Esophagus squamous epithelium (tissue), 5 donors: ENCODE results near the gene GSC2. TPM values are rescaled to one million over a fixed set of nuclear protein-coding genes. Genes with fewer than 3 reads are reported as not detected.

ENCODE experiments used
- DNase-seq: peaks from one replicate; lab custom pipeline; 2025; lab: John Stamatoyannopoulos, UW
- H3K27ac ChIP-seq, 4 donors: fragments of 200-600 bp; sonication (generic); one replicate each; pipeline ENCODE4 v1.5.1; 2016 to 2019; ENCODE audit warnings: mild to moderate bottlenecking in 1 of 4
- H3K27me3 ChIP-seq, 4 donors: fragments of 200-600 bp; sonication (generic); 1 replicate in 3 of 4; 2 replicates in 1 of 4; pipeline versions ENCODE4 v1.5.1 to v1.6.0; 2017 to 2021; ENCODE audit warnings: antibody characterized with exemption in 1 of 4
- H3K36me3 ChIP-seq, 3 donors: fragments of 200-600 bp; sonication (generic); one replicate each; pipeline ENCODE4 v1.5.1; 2016 to 2019
- H3K4me1 ChIP-seq, 3 donors: fragments of 200-600 bp; sonication (generic); one replicate each; pipeline ENCODE4 v1.5.1; 2017 to 2019
- H3K4me3 ChIP-seq, 4 donors: fragments of 200-600 bp; sonication (generic); 1 replicate in 3 of 4; 2 replicates in 1 of 4; pipeline ENCODE4 v1.5.1; 2016 to 2019; ENCODE audit warnings: mild to moderate bottlenecking in 2 of 4, moderate library complexity in 1 of 4
- H3K9me3 ChIP-seq, 3 donors: fragments of 200-600 bp; sonication (generic); one replicate each; pipeline ENCODE4 v1.5.1; 2016 to 2019
- POLR2A ChIP-seq, 4 donors: fragments of 450-650 bp; IDR thresholded peaks; one replicate each; pipeline ENCODE4 v1.6.1; 2017; ENCODE audit warnings: antibody characterized with exemption in 4 of 4, mild to moderate bottlenecking in 4 of 4, moderate library complexity in 3 of 4
- WGBS, 2 donors: methylation state at CpG; one replicate each; pipeline ENCODE4 v1.1.5; 2018; 5-methylcytosine and 5-hydroxymethylcytosine counted together
- intact Hi-C: fragments of 100-400 bp; cut with DNase I; formaldehyde crosslinking; loops from one replicate; pipeline ENCODE4 v1.15.0; 2022
- total RNA-seq, 4 donors: library from RNA; depleted of rRNA; stranded (reverse); fragments of >200 nt; gene quantifications; one replicate each; pipeline ENCODE4 v1.1.0, GENCODE V29; 2016
- TF ChIP-seq, protein P1 (sequence below), 6 experiments: fragments of 450-650 bp in 4 of 6; fragments of 200-600 bp in 2 of 6; sonication (generic) in 2 of 6; IDR thresholded peaks; one replicate each; pipeline ENCODE4 v1.5.1; 2016 to 2019; ENCODE audit warnings: antibody characterized with exemption in 6 of 6, mild to moderate bottlenecking in 4 of 6, moderate library complexity in 4 of 6
- donor health status: DM: yes; HTN: yes; CAD: no.

Gene GSC2
- total RNA-seq, 4 donors from 2014 or later = not detected

DNA sequence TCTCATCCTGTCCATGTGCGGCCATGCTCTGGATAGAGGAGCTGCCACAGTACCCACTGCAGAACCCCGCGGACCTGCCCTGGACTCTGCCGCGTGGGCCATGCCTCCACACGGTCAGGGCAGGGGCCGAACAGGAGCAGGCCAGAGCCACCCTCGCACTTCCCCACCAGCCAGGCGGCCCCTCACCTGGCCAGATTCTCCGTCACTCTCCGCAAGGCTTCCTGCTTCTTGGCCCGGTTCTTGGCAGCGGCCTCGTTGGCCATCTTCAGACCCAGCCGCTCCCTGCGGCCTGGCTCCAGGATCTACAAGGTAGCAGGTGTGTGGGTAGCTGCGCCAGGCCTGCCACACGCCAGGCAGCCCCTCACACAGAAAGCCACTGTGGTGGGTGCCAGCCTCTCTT, 15.2 kb downstream of the GSC2 start:
- H3K27me3 ChIP-seq = no peaks in the 10 kb centered on the region
- TF ChIP-seq POLR2A (IDR thresholded peaks at IDR 0.05) = no peak
- TF ChIP-seq, protein P1, sequence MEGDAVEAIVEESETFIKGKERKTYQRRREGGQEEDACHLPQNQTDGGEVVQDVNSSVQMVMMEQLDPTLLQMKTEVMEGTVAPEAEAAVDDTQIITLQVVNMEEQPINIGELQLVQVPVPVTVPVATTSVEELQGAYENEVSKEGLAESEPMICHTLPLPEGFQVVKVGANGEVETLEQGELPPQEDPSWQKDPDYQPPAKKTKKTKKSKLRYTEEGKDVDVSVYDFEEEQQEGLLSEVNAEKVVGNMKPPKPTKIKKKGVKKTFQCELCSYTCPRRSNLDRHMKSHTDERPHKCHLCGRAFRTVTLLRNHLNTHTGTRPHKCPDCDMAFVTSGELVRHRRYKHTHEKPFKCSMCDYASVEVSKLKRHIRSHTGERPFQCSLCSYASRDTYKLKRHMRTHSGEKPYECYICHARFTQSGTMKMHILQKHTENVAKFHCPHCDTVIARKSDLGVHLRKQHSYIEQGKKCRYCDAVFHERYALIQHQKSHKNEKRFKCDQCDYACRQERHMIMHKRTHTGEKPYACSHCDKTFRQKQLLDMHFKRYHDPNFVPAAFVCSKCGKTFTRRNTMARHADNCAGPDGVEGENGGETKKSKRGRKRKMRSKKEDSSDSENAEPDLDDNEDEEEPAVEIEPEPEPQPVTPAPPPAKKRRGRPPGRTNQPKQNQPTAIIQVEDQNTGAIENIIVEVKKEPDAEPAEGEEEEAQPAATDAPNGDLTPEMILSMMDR (IDR thresholded peaks at IDR 0.05) = no peak
- intact Hi-C loops = no loop called here
- peaks cover 50 to 85% (median 51%) of the 10 kb centered on the region in 3 donors for H3K36me3 ChIP-seq
- WGBS, 2 donors = 94% methylated on average over 10 to 16 of the region's 18 CpGs
- no peak overlapping the region for H3K27ac ChIP-seq
- DNase-seq = no peak
- H3K4me1 ChIP-seq = peaks cover 0 to 14% (median 4%) of the 10 kb centered on the region in 3 donors
- H3K9me3 ChIP-seq = no peaks in the 10 kb centered on the region
- H3K4me3 ChIP-seq = no peak overlapping the region

DNA sequence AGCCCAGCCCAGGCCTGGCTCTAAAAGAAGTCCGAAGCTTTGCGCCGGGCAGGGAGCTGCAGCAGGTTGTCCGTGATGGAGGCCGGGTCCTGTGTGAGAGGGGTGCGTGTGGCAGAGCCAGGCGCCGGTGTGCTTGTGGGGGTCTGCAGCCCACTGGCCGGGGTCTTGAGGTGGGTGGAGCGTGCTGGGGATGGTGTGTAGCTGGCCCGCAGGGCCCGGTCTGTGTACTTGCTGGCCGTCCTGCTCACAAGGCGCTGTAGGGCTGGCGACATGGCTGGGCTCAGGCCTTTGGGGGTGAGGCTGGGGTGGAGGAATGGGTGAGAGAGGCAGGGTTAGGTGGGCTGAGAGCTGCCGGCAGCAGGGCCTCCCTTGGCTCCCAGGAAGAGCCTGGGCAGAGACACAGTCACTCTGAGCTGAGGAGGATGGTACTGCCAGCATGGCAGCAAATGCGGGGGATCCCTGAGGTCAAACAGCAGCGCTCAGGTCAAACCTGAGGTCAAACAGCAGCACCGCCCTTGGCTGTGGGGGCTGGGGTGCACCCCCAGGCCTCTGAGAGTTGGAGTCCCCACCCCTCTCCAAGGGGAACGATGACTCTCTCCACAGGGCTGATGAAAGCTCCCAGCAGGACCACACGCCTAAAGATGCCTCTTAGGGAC, 15.8 kb downstream of the GSC2 start:
- TF ChIP-seq, protein P1 (IDR thresholded peaks at IDR 0.05) = no peak
- no peak for TF ChIP-seq POLR2A (IDR thresholded peaks at IDR 0.05)
- no peaks in the 10 kb centered on the region for H3K9me3 ChIP-seq
- no peak for DNase-seq
- H3K27ac ChIP-seq = no peak overlapping the region
- H3K4me1 ChIP-seq = peaks cover 4 to 20% (median 7%) of the 10 kb centered on the region in 3 donors
- H3K27me3 ChIP-seq = no peaks in the 10 kb centered on the region
- intact Hi-C loops = no loop called here
- 86 to 95% methylated on average over 8 to 12 of the region's 21 CpGs for WGBS, 2 donors
- no peak overlapping the region for H3K4me3 ChIP-seq
- H3K36me3 ChIP-seq = peaks cover 45 to 80% (median 46%) of the 10 kb centered on the region in 3 donors

DNA sequence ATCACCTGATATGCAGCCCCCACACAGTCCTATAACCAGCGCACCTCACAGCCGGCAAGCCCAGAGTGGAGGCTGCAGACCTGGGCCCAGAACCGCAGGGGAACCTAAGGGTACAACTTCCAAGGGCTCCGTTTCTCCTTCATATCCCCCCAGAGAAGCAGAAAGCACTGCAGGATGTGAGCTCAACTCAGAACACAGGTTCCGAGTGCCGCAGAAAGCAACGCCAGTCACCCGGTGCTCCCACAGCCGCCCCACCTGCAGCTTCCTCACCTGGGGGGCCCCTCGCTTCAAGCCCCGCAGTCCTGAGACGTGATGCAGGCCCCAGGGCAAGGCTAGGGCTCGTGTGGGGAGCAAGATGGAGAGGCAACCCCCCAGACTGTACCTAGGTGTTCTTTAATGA, 16.5 kb downstream of the GSC2 start:
- WGBS, 2 donors = 94 to 100% methylated on average over 2 to 9 of the region's 13 CpGs
- Histone ChIP-seq H3K27me3 (no peaks in the 10 kb centered on the region), H3K27ac (no peak overlapping the region), H3K4me3 (no peak overlapping the region), H3K9me3 (no peaks in the 10 kb centered on the region), H3K36me3 (peaks cover 37 to 72% (median 38%) of the 10 kb centered on the region in 3 donors), H3K4me1 (peaks cover 6 to 28% (median 14%) of the 10 kb centered on the region in 3 donors)
- intact Hi-C loops = no loop called here
- no peak for DNase-seq
- TF ChIP-seq, protein P1 (IDR thresholded peaks at IDR 0.05) = no peak
- TF ChIP-seq POLR2A (IDR thresholded peaks at IDR 0.05) = no peak

DNA sequence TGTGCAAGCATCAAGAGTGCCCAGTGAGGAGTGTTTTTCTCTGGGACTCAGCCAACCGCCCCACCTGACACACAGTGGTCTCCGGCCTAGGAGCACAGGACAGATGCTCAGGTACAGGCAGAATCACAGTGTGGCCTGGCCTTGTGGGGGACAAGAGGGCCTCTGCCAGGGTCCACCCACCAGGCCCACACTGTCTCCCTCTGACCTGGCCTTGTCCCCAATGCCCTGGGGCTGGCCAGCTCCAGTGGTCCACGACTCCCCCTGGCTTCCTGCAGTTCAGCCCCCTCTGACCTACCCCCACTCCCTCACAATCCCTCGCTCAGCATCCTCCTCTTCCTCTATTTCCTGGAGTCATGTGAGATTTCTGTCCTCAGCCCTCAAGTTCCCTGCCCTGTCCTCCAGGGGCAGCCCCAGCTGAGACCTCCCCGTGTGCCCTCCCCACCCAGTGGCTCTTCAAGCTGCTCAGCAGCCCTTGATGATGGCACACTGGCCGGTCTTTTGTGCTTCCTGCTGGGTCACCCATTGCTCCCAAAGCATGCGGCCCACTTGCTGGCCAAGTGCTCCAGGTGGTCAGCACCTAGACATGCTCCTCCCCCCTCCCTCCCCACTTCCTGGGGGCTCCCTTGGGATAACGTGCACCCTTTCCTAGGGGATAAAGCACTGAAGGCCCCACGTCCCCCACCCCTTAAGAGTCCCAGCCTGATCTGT, 17.2 kb downstream of the GSC2 start:
- intact Hi-C loops = no loop called here
- WGBS, 2 donors = 87 to 92% methylated on average over 5 to 6 of the region's 9 CpGs
- H3K36me3 ChIP-seq = peaks cover 30 to 65% (median 31%) of the 10 kb centered on the region in 3 donors
- H3K4me3 ChIP-seq = no peak overlapping the region
- peaks cover 9 to 34% (median 14%) of the 10 kb centered on the region in 3 donors for H3K4me1 ChIP-seq
- TF ChIP-seq POLR2A (IDR thresholded peaks at IDR 0.05) = no peak
- TF ChIP-seq, protein P1 (IDR thresholded peaks at IDR 0.05) = no peak
- no peak overlapping the region for H3K27ac ChIP-seq
- no peaks in the 10 kb centered on the region for H3K9me3 ChIP-seq
- H3K27me3 ChIP-seq = no peaks in the 10 kb centered on the region
- no peak for DNase-seq

DNA sequence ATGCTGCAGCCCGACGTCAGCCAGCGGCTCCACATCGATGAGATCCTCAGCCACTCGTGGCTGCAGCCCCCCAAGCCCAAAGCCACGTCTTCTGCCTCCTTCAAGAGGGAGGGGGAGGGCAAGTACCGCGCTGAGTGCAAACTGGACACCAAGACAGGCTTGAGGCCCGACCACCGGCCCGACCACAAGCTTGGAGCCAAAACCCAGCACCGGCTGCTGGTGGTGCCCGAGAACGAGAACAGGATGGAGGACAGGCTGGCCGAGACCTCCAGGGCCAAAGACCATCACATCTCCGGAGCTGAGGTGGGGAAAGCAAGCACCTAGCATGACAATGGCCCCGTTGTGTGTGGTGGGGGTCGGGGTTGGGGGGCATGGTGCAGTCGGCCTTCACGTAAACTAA, 17.9 kb downstream of the GSC2 start:
- H3K36me3 ChIP-seq = peaks cover 27 to 58% (median 28%) of the 10 kb centered on the region in 3 donors
- H3K9me3 ChIP-seq = no peaks in the 10 kb centered on the region
- no peak for DNase-seq
- no peak overlapping the region for H3K4me3 ChIP-seq
- H3K27me3 ChIP-seq = no peaks in the 10 kb centered on the region
- no peak overlapping the region for H3K27ac ChIP-seq
- 92 to 94% methylated on average over 6 to 9 of the region's 20 CpGs for WGBS, 2 donors
- TF ChIP-seq, protein P1 (IDR thresholded peaks at IDR 0.05) = no peak
- TF ChIP-seq POLR2A (IDR thresholded peaks at IDR 0.05) = no peak
- H3K4me1 ChIP-seq = peaks cover 15 to 41% (median 18%) of the 10 kb centered on the region in 3 donors
- intact Hi-C loops = no loop called here
